ENCODE measurements around the gene PROK1.
"Not testable (repeated sequence)": the region's sequence is repeated elsewhere in the genome, so short reads cannot be mapped to it uniquely, and the experiment has no call there.

DNA sequence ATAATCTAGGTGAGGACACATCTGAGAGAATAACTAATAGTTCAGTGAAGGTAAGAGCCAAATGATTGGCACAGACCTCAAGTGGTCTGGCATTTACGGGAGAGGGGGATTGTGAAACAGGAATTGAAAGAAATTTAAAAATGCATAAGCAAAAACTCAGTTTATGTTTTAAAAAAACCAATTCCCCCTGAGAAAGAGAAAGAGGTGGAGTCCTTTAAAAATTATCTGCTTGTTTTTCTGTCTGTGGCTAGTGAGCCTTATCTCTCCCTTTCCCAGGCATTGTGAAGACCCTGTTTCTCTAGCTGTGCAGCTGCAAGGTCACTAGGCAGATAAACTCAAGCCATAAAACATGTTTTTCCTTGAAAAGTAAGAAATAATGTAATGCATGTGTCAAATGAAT, 37.9 kb upstream of the PROK1 start:
- TF ChIP-seq POLR2A (IDR thresholded peaks at IDR 0.05), result not testable (repeated sequence)
- TF ChIP-seq, protein P1, sequence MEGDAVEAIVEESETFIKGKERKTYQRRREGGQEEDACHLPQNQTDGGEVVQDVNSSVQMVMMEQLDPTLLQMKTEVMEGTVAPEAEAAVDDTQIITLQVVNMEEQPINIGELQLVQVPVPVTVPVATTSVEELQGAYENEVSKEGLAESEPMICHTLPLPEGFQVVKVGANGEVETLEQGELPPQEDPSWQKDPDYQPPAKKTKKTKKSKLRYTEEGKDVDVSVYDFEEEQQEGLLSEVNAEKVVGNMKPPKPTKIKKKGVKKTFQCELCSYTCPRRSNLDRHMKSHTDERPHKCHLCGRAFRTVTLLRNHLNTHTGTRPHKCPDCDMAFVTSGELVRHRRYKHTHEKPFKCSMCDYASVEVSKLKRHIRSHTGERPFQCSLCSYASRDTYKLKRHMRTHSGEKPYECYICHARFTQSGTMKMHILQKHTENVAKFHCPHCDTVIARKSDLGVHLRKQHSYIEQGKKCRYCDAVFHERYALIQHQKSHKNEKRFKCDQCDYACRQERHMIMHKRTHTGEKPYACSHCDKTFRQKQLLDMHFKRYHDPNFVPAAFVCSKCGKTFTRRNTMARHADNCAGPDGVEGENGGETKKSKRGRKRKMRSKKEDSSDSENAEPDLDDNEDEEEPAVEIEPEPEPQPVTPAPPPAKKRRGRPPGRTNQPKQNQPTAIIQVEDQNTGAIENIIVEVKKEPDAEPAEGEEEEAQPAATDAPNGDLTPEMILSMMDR (IDR thresholded peaks at IDR 0.05), result not testable (repeated sequence)
